GOT3 (cell line): ENCODE measurements around the gene CYP2S1.
A peak's percentile ranks its signal among the peaks of the same experiment; 100 is the strongest.
"Not testable (repeated sequence)": the region's sequence is repeated elsewhere in the genome, so short reads cannot be mapped to it uniquely, and the experiment has no call there.

Source experiments
- DNase-seq: peaks from one replicate; lab custom pipeline; 2025; ENCODE audit warnings: mixed read lengths; lab: John Stamatoyannopoulos, UW

CYP2S1 gene

DNA sequence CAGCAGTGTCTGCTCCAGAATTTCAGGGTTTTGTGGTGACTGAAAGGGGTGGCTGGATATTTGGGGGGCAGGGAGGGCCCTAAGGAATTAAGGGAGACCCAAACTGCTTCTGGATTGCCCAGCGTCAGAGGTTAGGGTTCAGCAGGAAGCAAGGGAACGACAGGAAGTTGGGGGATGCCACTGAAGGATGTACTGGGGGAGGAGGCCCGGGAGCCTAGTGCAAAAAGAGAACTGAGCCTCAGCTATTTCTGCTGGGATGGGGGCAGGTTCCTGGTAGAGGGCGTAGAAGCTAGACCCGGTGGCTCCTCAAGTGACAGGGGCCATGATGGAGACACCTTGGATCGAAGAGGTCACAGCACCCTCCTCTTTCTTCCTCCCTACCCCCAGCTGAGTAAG is 1.1 kb downstream of the CYP2S1 start:
- DNase-seq, result no peak

DNA sequence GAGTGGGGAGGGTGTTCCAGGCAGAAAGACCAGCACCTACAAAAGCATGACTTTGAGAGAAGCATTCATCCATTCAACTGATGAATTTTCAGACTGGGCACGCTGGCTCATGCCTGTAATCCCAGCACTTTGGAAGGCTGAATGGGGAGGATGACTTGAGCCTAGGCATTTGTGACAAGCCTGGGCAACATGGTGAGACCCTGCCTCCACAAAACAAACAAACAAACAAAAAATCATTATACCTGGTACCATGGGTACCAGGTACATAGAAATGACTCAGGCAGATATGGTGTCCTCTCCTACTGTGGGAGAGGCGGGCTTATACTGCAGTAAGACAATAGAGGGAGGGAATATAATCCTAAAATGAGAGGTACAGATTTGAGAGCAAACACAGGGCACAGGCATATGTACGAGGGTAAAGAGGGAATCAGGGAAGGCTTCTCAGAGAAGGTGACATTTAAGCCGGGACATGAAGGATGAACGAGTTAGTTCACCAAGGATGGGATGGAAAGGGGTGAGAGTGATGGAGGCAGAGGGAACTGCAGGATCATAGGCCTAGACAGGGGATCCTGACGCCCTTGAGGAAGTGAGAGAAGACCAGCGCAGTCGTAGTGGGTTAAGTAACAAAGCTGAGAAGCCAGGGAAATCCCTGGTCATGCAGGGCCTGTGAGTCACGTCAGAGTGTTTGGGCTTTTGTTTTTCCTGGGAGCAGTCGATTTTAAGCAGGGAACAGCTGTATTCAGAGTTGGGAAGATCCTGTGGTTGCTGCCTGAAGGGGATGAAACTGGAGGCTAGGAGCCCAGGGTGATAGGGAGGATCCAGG is 2.9 kb downstream of the CYP2S1 start:
- DNase-seq, result no peak

DNA sequence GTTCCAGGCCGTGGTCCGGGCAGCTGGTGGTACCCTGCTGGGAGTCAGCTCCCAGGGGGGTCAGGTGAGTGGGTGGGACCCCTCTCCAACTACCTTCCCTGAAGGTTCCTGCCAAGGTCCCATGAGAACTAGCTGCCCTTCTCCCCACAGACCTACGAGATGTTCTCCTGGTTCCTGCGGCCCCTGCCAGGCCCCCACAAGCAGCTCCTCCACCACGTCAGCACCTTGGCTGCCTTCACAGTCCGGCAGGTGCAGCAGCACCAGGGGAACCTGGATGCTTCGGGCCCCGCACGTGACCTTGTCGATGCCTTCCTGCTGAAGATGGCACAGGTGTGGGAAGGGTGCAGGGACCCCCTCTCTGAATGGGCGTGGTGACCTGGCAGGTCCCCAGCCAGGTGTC is 5.5 kb downstream of the CYP2S1 start:
- DNase-seq, result no peak

DNA sequence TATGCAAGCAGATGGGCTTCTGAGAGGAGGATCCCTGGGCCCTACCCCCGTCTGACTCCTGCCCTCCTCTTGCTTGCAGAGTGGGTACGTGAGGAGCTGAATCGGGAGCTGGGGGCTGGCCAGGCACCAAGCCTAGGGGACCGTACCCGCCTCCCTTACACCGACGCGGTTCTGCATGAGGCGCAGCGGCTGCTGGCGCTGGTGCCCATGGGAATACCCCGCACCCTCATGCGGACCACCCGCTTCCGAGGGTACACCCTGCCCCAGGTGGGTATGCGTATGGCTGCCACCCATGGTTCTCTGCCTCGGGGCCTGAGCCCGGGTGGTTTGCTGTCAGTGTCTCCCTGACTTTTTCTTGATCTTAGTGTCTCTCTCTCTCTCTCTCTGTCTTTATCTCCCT is 10.4 kb downstream of the CYP2S1 start:
- no peak for DNase-seq

DNA sequence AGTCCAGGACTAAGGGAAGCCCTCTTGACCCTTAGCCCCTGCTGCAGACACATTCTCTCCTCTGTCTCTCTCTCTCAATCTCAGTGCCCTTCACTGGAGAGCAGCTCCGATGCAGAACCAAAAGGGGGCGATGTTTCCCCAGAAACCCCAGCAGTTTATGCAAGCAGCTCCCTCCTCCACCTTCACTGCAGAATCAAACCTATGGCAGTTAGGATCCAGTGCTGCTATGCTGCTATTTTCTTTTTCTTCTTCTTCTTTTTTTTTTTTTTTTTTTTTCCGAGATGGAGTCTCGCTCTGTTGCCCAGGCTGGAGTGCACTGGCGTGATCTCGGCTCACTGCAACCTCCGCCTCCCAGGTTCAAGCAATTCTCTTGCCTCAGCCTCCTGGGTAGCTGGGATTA is 11.3 kb downstream of the CYP2S1 start:
- DNase-seq, result not testable (repeated sequence)

DNA sequence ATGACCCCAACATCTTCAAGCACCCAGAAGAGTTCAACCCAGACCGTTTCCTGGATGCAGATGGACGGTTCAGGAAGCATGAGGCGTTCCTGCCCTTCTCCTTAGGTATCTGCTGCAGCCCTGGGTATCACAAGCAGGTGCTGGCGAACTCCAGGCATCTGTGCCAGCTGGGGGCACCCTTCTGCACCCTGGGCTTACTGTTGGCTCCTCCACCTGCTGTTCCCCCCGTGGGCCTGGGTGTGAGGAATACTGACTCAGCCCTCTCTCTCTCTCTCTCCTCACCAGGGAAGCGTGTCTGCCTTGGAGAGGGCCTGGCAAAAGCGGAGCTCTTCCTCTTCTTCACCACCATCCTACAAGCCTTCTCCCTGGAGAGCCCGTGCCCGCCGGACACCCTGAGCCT is 13.0 kb downstream of the CYP2S1 start:
- DNase-seq, result no peak

DNA sequence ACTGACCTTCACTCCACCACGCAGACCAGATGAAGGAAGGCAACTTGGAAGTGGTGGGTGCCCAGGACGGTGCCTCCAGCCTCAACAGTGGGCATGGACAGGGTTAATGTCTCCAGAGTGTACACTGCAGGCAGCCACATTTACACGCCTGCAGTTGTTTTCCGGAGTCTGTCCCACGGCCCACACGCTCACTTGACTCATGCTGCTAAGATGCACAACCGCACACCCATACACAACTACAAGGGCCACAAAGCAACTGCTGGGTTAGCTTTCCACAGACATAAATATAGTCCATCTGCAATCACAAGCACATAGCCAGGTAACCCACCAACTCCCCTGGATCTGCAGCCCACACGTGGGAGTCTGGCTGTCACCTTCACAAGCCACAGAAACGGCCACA is 13.4 kb downstream of the CYP2S1 start:
- no peak for DNase-seq

DNA sequence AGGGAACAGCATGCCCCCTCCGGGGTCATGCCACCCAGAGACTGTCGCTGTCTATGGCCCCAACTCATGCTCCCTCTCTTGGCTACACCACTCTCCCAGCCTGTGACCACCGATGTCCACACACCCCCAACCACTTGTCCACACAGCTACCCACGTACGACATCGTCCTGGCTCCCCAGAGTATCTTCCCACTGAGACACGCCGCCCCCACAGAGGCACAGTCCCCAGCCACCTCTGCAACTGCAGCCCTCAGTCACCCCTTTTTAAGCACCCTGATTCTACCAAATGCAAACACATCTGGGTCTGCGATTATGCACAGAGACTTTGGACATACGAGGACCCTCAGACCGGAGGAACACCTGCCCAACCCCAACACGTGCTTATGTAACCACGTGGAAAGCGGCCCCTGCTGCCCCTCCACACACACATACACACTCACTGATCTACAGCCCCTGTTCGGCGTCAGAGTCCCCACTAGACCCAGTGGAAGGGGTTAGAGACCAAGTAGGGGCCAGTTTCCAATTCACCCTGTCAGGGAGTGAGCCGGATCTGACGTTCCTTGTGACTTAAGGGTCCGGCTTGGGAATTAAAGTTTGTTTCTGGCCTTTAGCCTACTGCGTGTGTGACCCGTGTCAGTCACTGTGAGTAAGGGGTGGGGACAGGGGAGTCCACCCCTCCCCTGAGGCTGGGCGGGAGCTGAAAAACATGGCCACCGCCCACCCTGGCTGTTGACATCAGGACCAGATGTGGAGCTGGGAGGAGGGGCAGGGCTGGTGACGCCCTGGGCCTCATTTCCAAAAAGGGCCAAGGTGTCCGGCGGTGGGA is 14.1 kb downstream of the CYP2S1 start:
- DNase-seq, result no peak

DNA sequence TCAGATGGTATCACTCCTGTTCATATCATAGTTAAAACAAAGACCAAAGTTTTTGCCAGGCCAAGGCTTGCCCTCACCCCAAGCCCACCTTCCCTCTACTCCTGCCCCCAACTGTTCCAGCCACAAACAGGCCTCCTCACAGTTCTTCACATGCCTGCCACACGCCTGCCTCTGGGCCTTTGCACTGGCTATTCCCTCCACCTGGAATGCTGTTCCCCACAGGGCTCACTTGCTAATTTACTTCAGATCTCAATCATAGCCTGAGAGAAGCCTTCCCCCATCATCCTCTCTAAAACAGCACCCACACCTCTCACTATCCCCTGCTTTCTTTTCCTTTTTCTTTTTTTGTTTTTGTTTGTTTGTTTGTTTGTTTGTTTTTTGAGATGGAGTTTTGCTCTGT is 21.1 kb downstream of the CYP2S1 start:
- DNase-seq, result no peak

DNA sequence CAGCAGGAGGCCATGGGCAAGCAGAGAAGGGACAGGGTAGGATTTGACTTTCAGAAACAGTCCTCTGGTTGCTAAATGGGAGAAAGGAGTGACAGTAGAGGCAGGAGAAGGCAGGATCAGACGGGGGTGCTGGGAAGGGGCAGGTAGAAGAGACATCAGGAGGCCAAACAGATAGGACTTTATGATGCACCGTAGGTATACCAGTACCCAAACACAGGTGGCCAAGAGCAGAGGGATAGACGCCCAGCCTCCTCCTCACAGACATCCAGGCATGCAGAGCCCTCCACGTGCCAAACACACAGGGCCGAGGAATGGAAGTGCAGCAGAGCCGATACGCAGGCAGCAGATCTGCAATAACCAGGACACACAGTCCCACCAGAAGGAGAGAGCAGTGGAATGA is 24.7 kb downstream of the CYP2S1 start:
- no peak for DNase-seq

DNA sequence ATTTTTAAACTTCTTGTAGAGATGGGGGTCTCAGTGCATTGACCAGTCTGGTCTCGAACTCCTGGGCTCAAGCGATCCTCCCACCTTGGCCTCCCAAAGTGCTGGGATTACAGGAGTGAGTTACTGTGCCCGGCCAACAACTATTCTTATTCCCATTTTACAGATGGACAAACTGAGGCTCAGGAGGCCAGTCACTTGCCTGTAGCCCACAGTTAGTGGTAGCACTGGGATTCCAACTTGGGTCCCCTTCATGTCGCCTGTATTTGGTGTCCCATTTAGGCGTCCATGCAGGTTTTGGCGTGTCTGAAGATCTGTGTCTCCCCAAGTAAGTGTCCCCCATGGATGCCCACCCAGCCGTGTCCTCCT is 25.2 kb downstream of the CYP2S1 start:
- DNase-seq, result no peak

DNA sequence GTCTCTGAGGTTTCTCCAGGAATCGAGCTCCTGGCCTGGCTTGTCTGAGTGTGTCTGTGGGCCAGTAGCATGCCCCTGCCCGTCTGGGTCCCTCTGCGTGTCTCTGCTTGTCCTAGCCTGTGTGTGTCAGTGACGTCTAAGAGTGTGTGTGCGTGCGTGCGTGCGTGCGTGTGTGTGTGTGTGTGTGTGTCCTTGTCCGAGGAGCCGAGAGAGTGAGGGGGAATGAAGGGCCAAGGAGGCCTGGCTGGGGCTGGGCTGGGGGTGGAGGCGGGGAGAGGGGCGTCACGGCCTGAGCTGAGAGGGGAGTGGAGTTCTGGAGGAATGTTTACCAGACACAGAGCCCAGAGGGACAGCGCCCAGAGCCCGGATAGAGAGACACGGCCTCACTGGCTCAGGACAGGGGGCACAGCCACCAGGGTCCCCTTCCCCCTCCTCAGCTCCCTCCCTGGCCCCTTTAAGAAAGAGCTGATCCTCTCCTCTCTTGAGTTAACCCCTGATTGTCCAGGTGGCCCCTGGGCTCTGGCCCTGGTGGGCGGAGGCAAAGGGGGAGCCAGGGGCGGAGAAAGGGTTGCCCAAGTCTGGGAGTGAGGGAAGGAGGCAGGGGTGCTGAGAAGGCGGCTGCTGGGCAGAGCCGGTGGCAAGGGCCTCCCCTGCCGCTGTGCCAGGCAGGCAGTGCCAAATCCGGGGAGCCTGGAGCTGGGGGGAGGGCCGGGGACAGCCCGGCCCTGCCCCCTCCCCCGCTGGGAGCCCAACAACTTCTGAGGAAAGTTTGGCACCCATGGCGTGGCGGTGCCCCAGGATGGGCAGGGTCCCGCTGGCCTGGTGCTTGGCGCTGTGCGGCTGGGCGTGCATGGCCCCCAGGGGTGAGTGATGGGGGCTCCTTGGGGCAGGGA is 25.8 kb downstream of the CYP2S1 start, which contains the start of gene AXL:
AXL (plus strand) TSS at position 609 of the 893 bp plus-strand sequence; CDS start at position 779, 170 bp downstream.
- peak; percentile 38 for DNase-seq

DNA sequence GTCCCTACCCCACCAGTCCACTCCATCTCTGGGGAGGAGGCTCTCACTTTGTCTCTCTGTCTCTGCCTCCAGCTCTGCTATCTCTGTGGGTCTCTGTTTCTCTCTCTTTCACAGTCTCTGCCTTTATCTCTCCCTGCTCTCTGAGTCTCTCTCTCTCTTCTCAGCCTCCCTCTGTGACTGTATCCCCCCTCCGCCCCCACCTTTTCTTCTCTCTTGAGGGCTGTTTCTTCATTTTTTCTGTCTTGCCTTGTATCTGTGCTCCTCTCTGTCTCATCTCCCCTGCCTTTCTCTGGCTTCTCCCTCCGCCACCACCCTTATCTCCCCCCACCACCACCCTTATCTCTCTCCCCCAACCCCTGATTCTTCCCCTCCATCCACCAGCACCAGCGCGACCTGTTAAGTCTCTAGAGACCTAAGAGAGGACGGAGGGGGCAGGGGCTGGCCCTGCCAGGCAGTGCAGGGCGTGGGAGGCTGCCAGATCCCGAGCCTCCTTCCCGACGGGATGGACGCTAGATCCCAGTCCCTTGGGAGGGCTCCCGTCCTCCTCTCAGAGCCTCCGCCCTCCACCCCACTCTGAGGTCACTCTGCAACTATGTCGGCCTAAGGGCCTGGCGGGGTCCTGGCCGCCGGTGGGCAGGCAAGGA is 27.0 kb downstream of the CYP2S1 start:
- no peak for DNase-seq

DNA sequence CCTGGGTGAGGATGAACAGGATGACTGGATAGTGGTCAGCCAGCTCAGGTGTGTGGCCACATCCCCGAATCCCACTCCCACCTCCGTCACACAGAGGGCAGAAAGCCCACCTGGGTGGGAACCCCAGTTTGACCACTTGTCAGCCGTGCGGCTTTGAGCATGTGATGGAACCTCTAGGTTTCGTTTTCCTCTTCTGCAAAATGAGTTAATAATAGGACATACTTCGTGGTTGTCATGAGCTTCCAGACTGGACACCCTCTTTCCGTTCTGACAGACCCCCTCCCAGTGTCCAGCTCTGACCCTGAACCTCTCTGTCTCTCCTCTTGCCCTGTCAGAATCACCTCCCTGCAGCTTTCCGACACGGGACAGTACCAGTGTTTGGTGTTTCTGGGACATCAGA is 27.8 kb downstream of the CYP2S1 start:
- no peak for DNase-seq

DNA sequence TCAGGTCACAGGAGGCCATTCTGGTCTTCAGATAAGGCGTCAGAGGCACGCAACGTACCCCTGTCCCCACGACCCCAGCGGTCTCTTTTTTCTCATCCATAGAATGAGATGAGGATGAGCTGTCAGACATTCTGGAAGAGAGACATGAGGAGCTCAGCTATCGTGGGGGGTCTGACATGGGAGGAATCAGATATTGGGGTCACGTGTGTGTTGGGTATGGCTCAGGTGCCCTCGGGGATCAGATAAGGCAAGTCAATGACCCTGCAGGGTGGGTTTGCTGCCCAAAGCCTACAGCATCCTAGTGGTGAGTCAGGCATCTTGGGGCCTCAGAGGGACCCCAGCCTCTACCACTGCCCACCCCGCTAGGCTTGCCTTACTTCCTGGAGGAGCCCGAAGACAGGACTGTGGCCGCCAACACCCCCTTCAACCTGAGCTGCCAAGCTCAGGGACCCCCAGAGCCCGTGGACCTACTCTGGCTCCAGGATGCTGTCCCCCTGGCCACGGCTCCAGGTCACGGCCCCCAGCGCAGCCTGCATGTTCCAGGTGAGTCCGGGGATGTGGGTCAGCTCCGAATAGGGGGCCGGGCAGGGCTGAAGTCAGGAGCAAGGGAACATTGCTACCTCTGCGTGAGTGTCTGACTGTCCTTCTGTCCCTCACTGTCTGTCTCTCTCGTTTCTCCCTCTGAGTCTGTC is 28.6 kb downstream of the CYP2S1 start:
- no peak for DNase-seq

DNA sequence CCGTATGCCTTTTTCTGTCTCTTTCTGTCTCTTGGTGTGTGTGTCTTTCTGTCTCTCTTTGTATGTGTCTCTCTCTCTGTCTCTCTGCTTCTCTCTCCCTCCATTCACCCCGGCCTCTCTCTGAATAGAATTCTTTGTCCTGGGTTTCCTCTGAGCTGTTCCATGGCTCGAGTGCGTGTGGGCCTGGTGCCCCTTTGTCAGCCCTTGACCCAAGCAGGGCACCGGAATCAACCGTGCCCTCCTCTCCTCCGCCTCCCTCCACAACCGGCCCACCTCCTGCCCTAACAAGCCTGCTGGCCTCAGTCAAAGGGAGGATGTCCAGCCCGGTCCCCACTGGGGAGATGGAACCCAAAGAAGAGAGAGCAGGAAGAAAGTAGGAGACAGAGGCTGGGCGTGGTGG is 29.2 kb downstream of the CYP2S1 start:
- no peak for DNase-seq

DNA sequence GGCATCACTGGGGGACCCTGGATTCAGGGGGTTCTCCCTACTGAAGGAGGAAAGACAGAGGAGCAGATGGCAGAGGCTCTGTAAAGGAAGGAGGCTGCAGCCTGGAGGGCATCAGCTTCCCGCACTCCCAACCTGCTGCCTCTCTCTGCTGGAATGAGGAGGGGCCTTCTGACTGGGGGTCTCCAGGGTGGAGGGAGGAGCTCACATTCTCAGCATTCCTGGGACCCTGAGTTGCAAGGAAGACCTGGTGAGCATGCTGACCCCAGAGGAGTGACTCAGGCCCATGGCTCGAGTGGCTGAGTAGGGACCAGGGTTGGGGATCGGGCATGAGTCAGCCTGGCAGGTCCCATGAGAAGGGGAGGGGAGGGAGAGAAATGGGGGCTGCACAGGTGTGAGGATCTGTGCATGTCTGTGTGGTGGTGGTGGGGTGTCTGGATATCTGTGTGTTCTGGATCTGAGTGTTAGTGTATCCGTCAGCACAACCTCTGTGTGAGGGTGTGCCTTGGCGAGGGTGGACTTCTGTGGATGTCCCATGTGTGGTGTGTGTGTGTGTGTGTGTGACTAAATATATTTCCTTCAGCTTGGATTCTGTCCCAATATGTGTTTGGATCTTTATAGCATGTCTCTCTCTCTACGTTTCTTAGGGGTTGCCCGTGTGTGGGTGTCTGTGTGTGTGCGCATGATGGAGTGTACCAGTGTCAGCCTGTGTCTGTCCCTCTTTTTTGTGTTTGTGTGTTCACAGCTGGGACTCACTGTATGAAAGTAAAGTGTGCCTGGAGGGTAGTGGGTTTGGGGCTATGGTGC is 30.6 kb downstream of the CYP2S1 start:
- no peak for DNase-seq

DNA sequence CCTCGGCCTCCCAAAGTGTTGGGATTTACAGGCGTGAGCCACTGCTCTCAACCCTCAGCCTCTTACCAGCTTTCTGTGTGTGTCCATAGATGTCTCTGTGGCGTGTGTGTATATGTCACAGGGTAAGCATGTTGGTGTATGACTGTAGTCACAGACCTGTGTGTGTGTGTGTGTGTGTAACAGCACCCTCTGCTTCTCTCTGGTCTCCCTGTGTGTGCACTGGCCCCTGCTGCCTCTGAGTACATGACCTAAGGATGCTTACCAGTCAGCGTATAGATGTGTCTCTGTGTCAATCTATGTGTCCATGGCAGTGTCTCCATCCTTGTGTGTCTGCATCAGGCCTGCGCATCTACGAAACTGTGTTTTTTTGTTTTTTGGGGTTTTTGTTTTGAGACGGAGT is 31.6 kb downstream of the CYP2S1 start:
- no peak for DNase-seq

DNA sequence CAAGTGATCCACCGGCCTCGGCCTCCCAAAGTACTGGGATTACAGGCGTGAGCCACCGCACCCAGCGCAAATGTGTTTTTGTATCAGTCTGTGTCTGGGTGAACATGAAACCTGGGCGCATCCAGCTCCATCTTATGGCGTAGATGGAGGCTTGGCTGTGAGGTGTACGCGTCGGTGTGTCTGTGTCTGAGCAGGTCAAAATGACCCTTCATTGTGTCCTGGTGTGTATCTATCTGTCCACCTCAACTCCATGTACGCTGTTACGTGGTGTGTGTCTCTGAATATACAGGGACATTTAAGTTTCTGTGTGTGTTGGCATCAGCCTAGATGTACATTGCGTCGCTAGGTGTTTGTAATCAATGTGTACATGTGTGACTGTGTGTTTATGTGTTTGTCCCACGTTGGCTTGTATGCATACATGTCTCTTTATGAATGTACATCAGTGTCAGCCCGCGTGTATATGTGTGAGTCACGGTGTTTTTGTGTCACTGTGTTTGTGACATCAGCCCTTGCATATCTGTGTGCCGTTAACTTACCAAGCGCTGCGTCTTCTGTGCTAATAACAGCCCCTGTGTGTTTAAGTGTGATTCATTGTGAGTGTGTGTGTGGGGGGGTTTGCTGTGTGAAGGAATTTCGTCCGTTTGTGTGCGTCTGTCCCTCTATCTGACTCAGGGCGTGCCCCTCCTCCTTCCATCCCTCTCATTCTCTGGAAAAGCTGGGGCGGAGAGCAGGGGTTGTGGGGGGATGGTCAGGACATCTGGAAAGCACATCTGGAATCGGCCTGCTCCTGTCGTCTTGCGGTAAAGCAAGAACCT is 32.4 kb downstream of the CYP2S1 start:
- DNase-seq, result peak; percentile 80
